Transverse colon (tissue), 4 donors: Measurements from ENCODE around the gene MFNG. TPM values are rescaled to one million over a fixed set of nuclear protein-coding genes. Genes with fewer than 3 reads are reported as not detected.
A peak's percentile ranks its signal among the peaks of the same experiment; 100 is the strongest.

Experiments
- DNase-seq: peaks from one replicate; pipeline ENCODE4 v3.0.0-alpha.2; 2019
- H3K27ac ChIP-seq, 4 donors: fragments of 200-600 bp; sonication (generic); 2 replicates each; pipeline ENCODE4 v1.5.1; 2016 to 2018; ENCODE audit warnings: inconsistent platforms in 4 of 4
- H3K27me3 ChIP-seq: fragments of 200-600 bp; sonication (generic); 2 replicates; pipeline ENCODE4 v1.5.1; 2017; ENCODE audit warnings: inconsistent platforms
- H3K36me3 ChIP-seq, 4 donors: fragments of 200-600 bp; sonication (generic); 2 replicates each; pipeline ENCODE4 v1.5.1; 2017 to 2019; ENCODE audit warnings: inconsistent platforms in 4 of 4
- H3K4me1 ChIP-seq, 4 donors: fragments of 200-600 bp; sonication (generic); 2 replicates each; pipeline ENCODE4 v1.5.1; 2017 to 2020; ENCODE audit warnings: inconsistent platforms in 4 of 4
- H3K4me3 ChIP-seq, 4 donors: fragments of 200-600 bp; sonication (generic); 1 replicate in 1 of 4; 2 replicates in 3 of 4; pipeline versions ENCODE4 v1.5.1 to v1.6.1; 2017 to 2019; ENCODE audit warnings: inconsistent platforms in 4 of 4
- H3K9me3 ChIP-seq, 2 donors: fragments of 200-600 bp; sonication (generic); 2 replicates each; pipeline ENCODE4 v1.5.1; 2017 to 2019; ENCODE audit warnings: inconsistent platforms in 2 of 2
- CTCF ChIP-seq, 5 experiments: fragments of 200-600 bp in 3 of 5; fragments of 450-650 bp in 2 of 5; sonication (generic) in 3 of 5; IDR thresholded peaks; 1 replicate in 2 of 5; 2 replicates in 3 of 5; pipeline ENCODE4 v1.5.1; 2016 to 2017; ENCODE audit warnings: antibody characterized with exemption in 5 of 5, inconsistent platforms in 3 of 5, mild to moderate bottlenecking in 2 of 5, moderate library complexity in 1 of 5
- EP300 ChIP-seq: sonication (generic); formaldehyde crosslinking; IDR thresholded peaks from one replicate; pipeline ENCODE4 v1.6.1; 2017; ENCODE audit warnings: antibody characterized with exemption, low read depth
- POLR2A ChIP-seq: fragments of 450-650 bp; IDR thresholded peaks from one replicate; pipeline ENCODE4 v1.6.1; 2016; ENCODE audit warnings: antibody characterized with exemption, mild to moderate bottlenecking, moderate library complexity
- POLR2AphosphoS5 ChIP-seq, 3 donors: sonication (generic); formaldehyde crosslinking; IDR thresholded peaks; one replicate each; pipeline ENCODE4 v1.6.1; 2016; ENCODE audit warnings: antibody characterized with exemption in 3 of 3
- WGBS, 2 donors: methylation state at CpG; one replicate each; pipeline ENCODE4 v1.1.5; 2018; ENCODE audit warnings: low coverage in 1 of 2; 5-methylcytosine and 5-hydroxymethylcytosine counted together
- in situ Hi-C, 4 donors: fragments of 200-750 bp; cut with MboI; loops; one replicate each; pipeline versions ENCODE4 v1.15.0 to v1.15.1; 2017; ENCODE audit warnings: low sequenced_read_pairs in 3 of 4, low pct_ligation_motif_present in 1 of 4, low pct_unique_long_range_greater_than_20kb in 1 of 4
- intact Hi-C: fragments of 100-400 bp; cut with DNase I; formaldehyde crosslinking; loops from one replicate; pipeline ENCODE4 v1.15.1; 2023; ENCODE audit warnings: low total_unique reads
- total RNA-seq, 4 donors: library from RNA; depleted of rRNA; stranded (reverse); fragments of >200 nt; gene quantifications; one replicate each; pipeline ENCODE4 v1.1.0, GENCODE V29; 2016

Gene MFNG
- total RNA-seq, 4 donors from 2014 or later = 2.8 to 26.4 (median 15.7) TPM

- Histone ChIP-seq H3K9me3 (no peaks in the 10 kb centered on the region), H3K4me3 (no peak overlapping the region), H3K27ac (no peak overlapping the region), H3K27me3 (no peaks in the 10 kb centered on the region), H3K4me1 (peaks cover 19 to 56% (median 50%) of the 10 kb centered on the region in 4 donors), H3K36me3 (no peaks in the 10 kb centered on the region)
- no peak for DNase-seq
- 90% methylated on average over 14 of the region's 14 CpGs; no CpG with 5 or more reads in 1 of the 2 donors for WGBS, 2 donors
- in situ Hi-C loops = no loop called here
- intact Hi-C loops = no loop called here
- TF ChIP-seq POLR2A (no peak), CTCF (IDR thresholded peaks at IDR 0.05) (no peak), POLR2AphosphoS5 (IDR thresholded peaks at IDR 0.05) (no peak), EP300 (no peak)
Observed at GRCh38 chr22:37505989-37506388, 19.8 kb upstream of the MFNG start.

- Histone ChIP-seq H3K9me3 (no peaks in the 10 kb centered on the region), H3K4me3 (no peak overlapping the region), H3K27me3 (no peaks in the 10 kb centered on the region), H3K4me1 (peaks cover 19 to 57% (median 53%) of the 10 kb centered on the region in 4 donors), H3K27ac (no peak overlapping the region), H3K36me3 (no peaks in the 10 kb centered on the region)
- TF ChIP-seq POLR2AphosphoS5 (IDR thresholded peaks at IDR 0.05) = no peak
- no peak for TF ChIP-seq POLR2A
- TF ChIP-seq CTCF (IDR thresholded peaks at IDR 0.05) = no peak
- TF ChIP-seq EP300 = no peak
- WGBS, 2 donors = 80 to 96% methylated on average over 3 to 4 of the region's 4 CpGs
- in situ Hi-C loops (no loop called here), intact Hi-C loops (no loop called here)
- no peak for DNase-seq
Observed at GRCh38 chr22:37505565-37505964, 19.4 kb upstream of the MFNG start.

- WGBS, 2 donors = 90% methylated on average over 4 of the region's 4 CpGs; no CpG with 5 or more reads in 1 of the 2 donors
- H3K36me3 ChIP-seq = no peaks in the 10 kb centered on the region
- H3K4me1 ChIP-seq = peaks cover 19 to 57% (median 55%) of the 10 kb centered on the region in 4 donors
- TF ChIP-seq EP300 = no peak
- TF ChIP-seq CTCF (IDR thresholded peaks at IDR 0.05) = no peak
- TF ChIP-seq POLR2AphosphoS5 (IDR thresholded peaks at IDR 0.05) = no peak
- TF ChIP-seq POLR2A = no peak
- peak overlapping the region; percentile 85 to 95 (median 91) for H3K27ac ChIP-seq
- no peaks in the 10 kb centered on the region for H3K9me3 ChIP-seq
- H3K4me3 ChIP-seq = no peak overlapping the region
- DNase-seq = no peak
- in situ Hi-C loops = no loop called here
- intact Hi-C loops = no loop called here
- no peaks in the 10 kb centered on the region for H3K27me3 ChIP-seq
Observed at GRCh38 chr22:37504964-37505363, 18.8 kb upstream of the MFNG start.

GRCh38 chr22:37503850-37504249 is 17.7 kb upstream of the MFNG start:
- peaks cover 13 to 60% (median 56%) of the 10 kb centered on the region in 4 donors for H3K4me1 ChIP-seq

More at GRCh38 chr22:37503850-37504249, 17.7 kb upstream of the MFNG start:
- WGBS, 2 donors = 52 to 55% methylated on average over 3 to 8 of the region's 11 CpGs
- peak in 1 of 3 donors; percentile 67 for TF ChIP-seq POLR2AphosphoS5 (IDR thresholded peaks at IDR 0.05)
- no peak for TF ChIP-seq CTCF (IDR thresholded peaks at IDR 0.05)
- Histone ChIP-seq H3K27me3 (no peaks in the 10 kb centered on the region), H3K36me3 (no peaks in the 10 kb centered on the region), H3K9me3 (no peaks in the 10 kb centered on the region), H3K4me3 (no peak overlapping the region), H3K27ac (peak overlapping the region; percentile 85 to 95 (median 91))
- intact Hi-C loops (no loop called here), in situ Hi-C loops (no loop called here)
- peak; percentile 73 for DNase-seq
